H1 (cell line): Measurements from ENCODE around the gene GPR17. TPM values are rescaled to one million over a fixed set of nuclear protein-coding genes. Genes with fewer than 3 reads are reported as not detected.

Source experiments
- CTCF ChIA-PET: fragments of 300-600 bp; sonication (Branson Sonifier 250); formaldehyde crosslinking; loops from one replicate; lab custom pipeline; 2021; ENCODE audit not compliant: partially characterized antibody; lab: Charles Lee
- POLR2A ChIA-PET: fragments of 300-600 bp; sonication (Branson Sonifier 250); formaldehyde crosslinking; loops from one replicate; lab custom pipeline; 2021; ENCODE audit warnings: inconsistent platforms; ENCODE audit not compliant: partially characterized antibody; lab: Charles Lee
- DNase-seq, 2 experiments: peaks; one replicate each; pipeline versions ENCODE4 v3.0.0 to v3.0.0-alpha.2; 2010 to 2022; ENCODE audit warnings: low spot score in 2 of 2, low read depth in 1 of 2, mixed read lengths in 1 of 2
- FAIRE-seq: peaks from 2 replicates; lab custom pipeline; 2011; peaks lifted over from hg19 to GRCh38; lab: Jason Lieb, UNC
- H2AFZ ChIP-seq: 2 replicates; pipeline ENCODE4 v1.8.1; 2012; ENCODE audit warnings: low read length, inconsistent platforms
- H2AK5ac ChIP-seq: 2 replicates; pipeline ENCODE4 v1.6.1; 2013; ENCODE audit warnings: low read depth, low read length
- H2BK120ac ChIP-seq: replicated peaks from 2 replicates; pipeline ENCODE3; 2013; ENCODE audit warnings: low read depth, low read length, inconsistent platforms
- H2BK12ac ChIP-seq: 2 replicates; pipeline ENCODE4 v1.6.1; 2013; ENCODE audit warnings: low read depth, low read length
- H2BK15ac ChIP-seq: 2 replicates; pipeline ENCODE4 v1.6.1; 2013; ENCODE audit warnings: low read length
- H2BK20ac ChIP-seq: 2 replicates; pipeline ENCODE4 v1.6.1; 2013; ENCODE audit warnings: low read length
- H2BK5ac ChIP-seq: 2 replicates; pipeline ENCODE4 v1.6.1; 2013; ENCODE audit warnings: low read depth, low read length
- H3K14ac ChIP-seq: 2 replicates; pipeline ENCODE4 v1.6.1; 2013; ENCODE audit warnings: inconsistent platforms; ENCODE audit not compliant: insufficient read length
- H3K18ac ChIP-seq: 2 replicates; pipeline ENCODE4 v1.6.1; 2013; ENCODE audit warnings: low read length; ENCODE audit errors: extremely low read depth
- H3K23ac ChIP-seq: 2 replicates; pipeline ENCODE4 v1.6.1; 2013; ENCODE audit warnings: inconsistent platforms; ENCODE audit not compliant: insufficient read length
- H3K23me2 ChIP-seq: 2 replicates; pipeline ENCODE4 v1.6.1; 2013; ENCODE audit warnings: low read depth, low read length
- H3K27ac ChIP-seq: 2 replicates; pipeline ENCODE4 v1.6.1; 2011; ENCODE audit warnings: low read depth, low read length, inconsistent platforms
- H3K27me3 ChIP-seq, 4 experiments: replicated peaks in 1 of 4; 1 replicate in 1 of 4; 2 replicates in 3 of 4; pipeline versions ENCODE4 v1.6.1 to v1.8.1; 2011 to 2013; ENCODE audit warnings: low read length in 3 of 4, mild to moderate bottlenecking in 3 of 4, inconsistent platforms in 2 of 4, mixed read lengths in 2 of 4, moderate library complexity in 1 of 4; ENCODE audit not compliant: control insufficient read depth in 3 of 4, insufficient read depth in 3 of 4; ENCODE audit errors: extremely low read depth in 1 of 4
- H3K36me3 ChIP-seq, 4 experiments: 2 replicates each; pipeline versions ENCODE4 v1.6.1 to v1.8.1; 2011 to 2013; ENCODE audit warnings: mild to moderate bottlenecking in 4 of 4, low read length in 3 of 4, moderate library complexity in 2 of 4, control low read depth in 1 of 4, inconsistent platforms in 1 of 4; ENCODE audit not compliant: insufficient read depth in 4 of 4, control insufficient read depth in 2 of 4
- H3K4ac ChIP-seq: replicated peaks from 2 replicates; pipeline ENCODE3; 2013; ENCODE audit warnings: low read length, low read depth, mixed read lengths, inconsistent platforms; ENCODE audit not compliant: insufficient read length
- H3K4me1 ChIP-seq, 4 experiments: replicated peaks in 1 of 4; 1 replicate in 1 of 4; 2 replicates in 3 of 4; pipeline versions ENCODE4 v1.6.1 to v1.8.1; 2011 to 2013; ENCODE audit warnings: low read length in 3 of 4, inconsistent platforms in 2 of 4, mixed read lengths in 1 of 4; ENCODE audit not compliant: insufficient read depth in 4 of 4, control insufficient read depth in 3 of 4
- H3K4me2 ChIP-seq, 2 experiments: 2 replicates each; pipeline versions ENCODE4 v1.6.1 to v1.8.1; 2011 to 2013; ENCODE audit warnings: low read depth in 2 of 2, low read length in 2 of 2, control low read depth in 1 of 2, inconsistent platforms in 1 of 2, mild to moderate bottlenecking in 1 of 2; ENCODE audit not compliant: insufficient read depth in 1 of 2
- H3K4me3 ChIP-seq, 4 experiments: fragments of 200-600, 300-600 bp in 1 of 4; sonication (generic), shearing (Covaris generic), sonication (Bioruptor Twin) in 1 of 4; 2 replicates each; pipeline versions ENCODE4 v1.5.1 to v1.8.1; 2011 to 2016; ENCODE audit warnings: low read length in 4 of 4, low read depth in 3 of 4, control low read depth in 2 of 4, inconsistent platforms in 2 of 4, mild to moderate bottlenecking in 2 of 4, mixed read lengths in 1 of 4, moderate library complexity in 1 of 4; ENCODE audit not compliant: insufficient read depth in 2 of 4; ENCODE audit errors: extremely low read depth in 1 of 4
- H3K56ac ChIP-seq: replicated peaks from 2 replicates; pipeline ENCODE3; 2013; ENCODE audit warnings: low read depth, mild to moderate bottlenecking, mixed read lengths, low read length, inconsistent platforms; ENCODE audit not compliant: insufficient read length
- H3K79me1 ChIP-seq: 2 replicates; pipeline ENCODE4 v1.6.1; 2013; ENCODE audit warnings: low read depth, low read length, control low read depth
- H3K79me2 ChIP-seq, 2 experiments: 2 replicates each; pipeline versions ENCODE4 v1.6.1 to v1.8.1; 2012 to 2013; ENCODE audit warnings: low read length in 2 of 2, mild to moderate bottlenecking in 2 of 2, inconsistent platforms in 1 of 2; ENCODE audit not compliant: insufficient read depth in 2 of 2, control insufficient read depth in 1 of 2
- H3K9ac ChIP-seq, 4 experiments: replicated peaks in 1 of 4; 1 replicate in 1 of 4; 2 replicates in 3 of 4; pipeline versions ENCODE4 v1.6.1 to v1.8.1; 2011 to 2013; ENCODE audit warnings: low read depth in 3 of 4, low read length in 3 of 4, control low read depth in 2 of 4, mild to moderate bottlenecking in 2 of 4, moderate library complexity in 2 of 4, inconsistent platforms in 1 of 4; ENCODE audit errors: extremely low read depth in 1 of 4
- H3K9me3 ChIP-seq, 2 experiments: 2 replicates each; pipeline versions ENCODE4 v1.6.1 to v1.8.1; 2012 to 2013; ENCODE audit warnings: mild to moderate bottlenecking in 2 of 2, moderate library complexity in 2 of 2, control low read depth in 1 of 2, inconsistent platforms in 1 of 2, low read depth in 1 of 2, low read length in 1 of 2, mixed read lengths in 1 of 2; ENCODE audit not compliant: insufficient read depth in 2 of 2
- H4K20me1 ChIP-seq, 2 experiments: replicated peaks in 1 of 2; 2 replicates each; pipeline versions ENCODE3 to v1.8.1; 2011 to 2013; ENCODE audit warnings: inconsistent platforms in 2 of 2, low read length in 2 of 2, mild to moderate bottlenecking in 1 of 2; ENCODE audit not compliant: insufficient read depth in 2 of 2, control insufficient read depth in 1 of 2
- H4K5ac ChIP-seq: 2 replicates; pipeline ENCODE4 v1.6.1; 2013; ENCODE audit warnings: low read length, low read depth, mixed read lengths, inconsistent platforms; ENCODE audit not compliant: insufficient read length
- H4K8ac ChIP-seq: 2 replicates; pipeline ENCODE4 v1.8.0; 2013; ENCODE audit warnings: mild to moderate bottlenecking, moderate library complexity, low read length, inconsistent platforms; ENCODE audit not compliant: insufficient read depth; ENCODE audit errors: extremely low read depth
- H4K91ac ChIP-seq: replicated peaks from 2 replicates; pipeline ENCODE3; 2013; ENCODE audit warnings: low read length, mixed read lengths, inconsistent platforms; ENCODE audit not compliant: insufficient read length
- CTCF ChIP-seq, 3 experiments: IDR thresholded peaks; 1 replicate in 2 of 3; 2 replicates in 1 of 3; pipeline versions ENCODE4 v1.5.1 to v1.6.1; 2011; ENCODE audit warnings: low read length in 3 of 3, mild to moderate bottlenecking in 3 of 3, inconsistent platforms in 2 of 3, low read depth in 1 of 3, moderate library complexity in 1 of 3; ENCODE audit not compliant: insufficient read depth in 1 of 3; ENCODE audit errors: control extremely low read depth in 1 of 3
- NANOG ChIP-seq: IDR thresholded peaks from 2 replicates; pipeline ENCODE4 v1.6.1; 2011; ENCODE audit warnings: low read length, low read depth, mild to moderate bottlenecking, inconsistent platforms; ENCODE audit not compliant: insufficient read depth, poor library complexity, severe bottlenecking
- SIRT6 ChIP-seq: IDR thresholded peaks from one replicate; pipeline ENCODE4 v1.7.1; 2012; ENCODE audit warnings: low read length, inconsistent platforms
- WGBS, 2 experiments: shearing (Covaris generic) in 1 of 2; methylation state at CpG; one replicate each; pipeline versions ENCODE4 v1.1.6 to v1.1.7; 2013 to 2015; ENCODE audit warnings: low lambda C conversion rate in 2 of 2, mixed read lengths in 2 of 2, inconsistent platforms in 1 of 2, low coverage in 1 of 2, missing lambda C conversion rate in 1 of 2; ENCODE audit not compliant: insufficient replicate concordance in 2 of 2, insufficient coverage in 1 of 2, insufficient read length in 1 of 2; ENCODE audit errors: extremely low coverage in 1 of 2, missing lambda C conversion rate in 1 of 2; 5-methylcytosine and 5-hydroxymethylcytosine counted together
- polyA plus RNA-seq, 7 experiments: library from polyadenylated mRNA; depleted of rRNA in 3 of 7; stranded (reverse) in 5 of 7; unstranded in 2 of 7; fragments of >200 nt in 5 of 7; fragments of 200-250 nt in 2 of 7; gene quantifications; 1 replicate in 5 of 7; 2 replicates in 1 of 7; 4 replicates in 1 of 7; pipeline versions ENCODE4 v1.2.1 to v1.2.3, GENCODE V29; 2011 to 2013; ENCODE audit warnings: missing spikeins in 2 of 7, mixed read lengths in 2 of 7
- total RNA-seq: library from RNA; stranded (reverse); fragmentation: NEBNext Ultra II Directional; extraction: Animal tissue kit (Norgen Biotek cat#: 25700); gene quantifications from 2 replicates; pipeline ENCODE4 v1.2.1, GENCODE V29; 2021

GPR17 gene
- total and polyA plus RNA-seq, 2 of the 8 experiments (the other 6 are each of a cell fraction or from before 2014, with no cell fraction given) = 0.03 TPM; not detected in 1

- WGBS, 2 experiments = 82% methylated on average over 9 of the region's 9 CpGs; no CpG with 5 or more reads in 1 of the 2 experiments
- no peak overlapping the region for H2AFZ ChIP-seq
- H3K36me3 ChIP-seq = no peaks in the 10 kb centered on the region
- no peak overlapping the region for H4K91ac ChIP-seq
- no peak overlapping the region for H2BK20ac ChIP-seq
- no peak overlapping the region for H2BK5ac ChIP-seq
- H3K4me3 ChIP-seq = no peak overlapping the region
- no peak overlapping the region for H3K9ac ChIP-seq
- no peak overlapping the region for H2BK12ac ChIP-seq
- H2BK120ac ChIP-seq = no peak overlapping the region
- H3K14ac ChIP-seq = no peak overlapping the region
- H2BK15ac ChIP-seq = no peak overlapping the region
- no peak overlapping the region for H3K27ac ChIP-seq
- H3K9me3 ChIP-seq = no peaks in the 10 kb centered on the region
- CTCF ChIA-PET = interaction anchor here (0.6 to 4.1 kb wide), 3 partner anchors 12 to 34 kb away, joined by 3 to 15 read pairs (median 6); no protein-coding TSS in a partner anchor
- no peak overlapping the region; the same call in 1 of the 2 replicates for H4K8ac ChIP-seq
- no peak overlapping the region for H3K18ac ChIP-seq
- H3K4me1 ChIP-seq = peaks cover 0 to 3% (median 0%) of the 10 kb centered on the region in 4 experiments; a peak in 4 of 7 replicates
- no peaks in the 10 kb centered on the region for H4K20me1 ChIP-seq
- H3K79me2 ChIP-seq = no peaks in the 10 kb centered on the region
- H3K79me1 ChIP-seq = no peaks in the 10 kb centered on the region
- DNase-seq = no peak
- H3K4me2 ChIP-seq = no peak overlapping the region
- H3K4ac ChIP-seq = no peak overlapping the region
- TF ChIP-seq NANOG (no peak), SIRT6 (no peak), CTCF (IDR thresholded peaks at IDR 0.05; ENCODE audit: control extremely low read depth in 1 of 3, insufficient read depth in 1 of 3, low read depth in 1 of 3, low read length in 3 of 3) (peak in 2 of 3 experiments; percentile 8 to 39; a peak in 2 of 4 replicates)
- peaks cover 9 to 33% (median 25%) of the 10 kb centered on the region in 4 experiments for H3K27me3 ChIP-seq
- H4K5ac ChIP-seq = no peak overlapping the region
- H3K23me2 ChIP-seq = peaks cover 3% of the 10 kb centered on the region; the same call in 1 of the 2 replicates
- no peak overlapping the region for H2AK5ac ChIP-seq
- H3K56ac ChIP-seq = no peak overlapping the region
- no peak for FAIRE-seq
- POLR2A ChIA-PET = interaction anchor here (3.8 kb wide), 1 partner anchor 13 kb away, joined by 21 read pairs; the partner anchor contains the start of gene LIMS2
- no peak overlapping the region for H3K23ac ChIP-seq
Observed at GRCh38 chr2:127661949-127662510, 16.1 kb downstream of the GPR17 start.
